ENCODE measurements around the gene ALKBH3. TPM values are rescaled to one million over a fixed set of nuclear protein-coding genes. Genes with fewer than 3 reads are reported as not detected.

Gene ALKBH3
- polyA plus RNA-seq, 1 donor (not counting 4 experiments of a cell fraction or from before 2014, with no cell fraction given) = 42.4 TPM

GRCh38 chr11:43874078-43874477, 6.6 kb upstream of the ALKBH3 start:
- Histone ChIP-seq H2AFZ (ENCODE audit: control insufficient read depth, low read length) (no peak overlapping the region), H3K27ac (ENCODE audit: control insufficient read depth, insufficient read depth, low read length) (no peak overlapping the region), H3K27me3 (ENCODE audit: control insufficient read depth, extremely low read depth, insufficient read depth, low read length) (no peaks in the 10 kb centered on the region), H3K9me3 (ENCODE audit: control insufficient read depth, low read depth, low read length) (no peaks in the 10 kb centered on the region), H3K79me2 (ENCODE audit: control insufficient read depth, insufficient read depth, low read length) (no peaks in the 10 kb centered on the region), H4K20me1 (ENCODE audit: control insufficient read depth, extremely low read depth, insufficient read depth, low read length) (no peaks in the 10 kb centered on the region), H3K4me2 (ENCODE audit: control insufficient read depth, extremely low read depth, insufficient read depth, low read depth, low read length) (no peak overlapping the region), H3K4me3 (ENCODE audit: control insufficient read depth in 2 of 3, extremely low read depth in 1 of 3, insufficient read depth in 2 of 3, low read depth in 1 of 3, low read length in 3 of 3) (no peak overlapping the region), H3K4me1 (ENCODE audit: control insufficient read depth, extremely low read depth, insufficient read depth, low read length) (peaks cover 4% of the 10 kb centered on the region), H3K9ac (ENCODE audit: control insufficient read depth, extremely low read depth, insufficient read depth, low read length) (no peak overlapping the region), H3K36me3 (ENCODE audit: control insufficient read depth in 2 of 2, extremely low read depth in 1 of 2, insufficient read depth in 2 of 2, low read length in 2 of 2) (no peaks in the 10 kb centered on the region), H3K9me1 (ENCODE audit: control insufficient read depth, extremely low read depth, insufficient read depth, low read length) (no peaks in the 10 kb centered on the region)
- FAIRE-seq (no peak), DNase-seq (ENCODE audit: low read depth, low spot score) (no peak)
- TF ChIP-seq CTCF (optimal IDR thresholded peaks at IDR 0.05 in 1 of 3, IDR thresholded peaks at IDR 0.05 in 1 of 3, conservative IDR thresholded peaks at IDR 0.05 in 1 of 3; ENCODE audit: extremely low read depth in 1 of 3, insufficient read depth in 2 of 3, low read length in 3 of 3) (no peak), EZH2 (IDR thresholded peaks at IDR 0.05; ENCODE audit: low read length) (no peak)
- dilution Hi-C loops (cut with MboI; ENCODE audit: extremely low pct_ligation_motif_present, low sequenced_read_pairs) = no loop called here

DNA sequence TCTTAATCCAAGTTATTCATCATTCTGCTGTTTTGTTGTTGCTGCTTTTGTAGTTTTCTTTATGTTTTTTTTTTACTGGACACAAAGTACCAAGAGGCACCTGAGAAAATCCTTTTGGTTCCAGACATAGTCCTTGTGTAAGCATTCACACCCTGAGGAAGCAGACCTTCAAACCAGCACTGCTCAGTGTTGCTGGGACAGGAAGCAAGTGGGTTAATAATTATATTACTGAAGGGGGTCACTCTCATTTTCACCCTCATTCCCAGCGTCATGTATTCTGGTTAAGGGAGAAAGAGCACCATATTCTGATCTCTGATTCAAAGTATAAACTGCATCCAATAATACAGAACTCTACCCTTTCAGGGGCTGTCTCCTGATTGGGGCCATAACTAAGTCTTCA, 5.9 kb upstream of the ALKBH3 start:
- dilution Hi-C loops (cut with MboI; ENCODE audit: extremely low pct_ligation_motif_present, low sequenced_read_pairs) = no loop called here
- Histone ChIP-seq H3K27me3 (ENCODE audit: control insufficient read depth, extremely low read depth, insufficient read depth, low read length) (no peaks in the 10 kb centered on the region), H3K79me2 (ENCODE audit: control insufficient read depth, insufficient read depth, low read length) (no peaks in the 10 kb centered on the region)

More for the DNA sequence above, 5.9 kb upstream of the ALKBH3 start:
- Histone ChIP-seq H3K9me3 (ENCODE audit: control insufficient read depth, low read depth, low read length) (no peaks in the 10 kb centered on the region), H2AFZ (ENCODE audit: control insufficient read depth, low read length) (no peak overlapping the region), H3K36me3 (ENCODE audit: control insufficient read depth in 2 of 2, extremely low read depth in 1 of 2, insufficient read depth in 2 of 2, low read length in 2 of 2) (no peaks in the 10 kb centered on the region), H3K27ac (ENCODE audit: control insufficient read depth, insufficient read depth, low read length) (no peak overlapping the region), H3K9ac (ENCODE audit: control insufficient read depth, extremely low read depth, insufficient read depth, low read length) (no peak overlapping the region), H3K4me2 (ENCODE audit: control insufficient read depth, extremely low read depth, insufficient read depth, low read depth, low read length) (no peak overlapping the region), H3K4me3 (ENCODE audit: control insufficient read depth in 2 of 3, extremely low read depth in 1 of 3, insufficient read depth in 2 of 3, low read depth in 1 of 3, low read length in 3 of 3) (no peak overlapping the region), H4K20me1 (ENCODE audit: control insufficient read depth, extremely low read depth, insufficient read depth, low read length) (no peaks in the 10 kb centered on the region), H3K4me1 (ENCODE audit: control insufficient read depth, extremely low read depth, insufficient read depth, low read length) (no peaks in the 10 kb centered on the region), H3K9me1 (ENCODE audit: control insufficient read depth, extremely low read depth, insufficient read depth, low read length) (no peaks in the 10 kb centered on the region)
- no peak for TF ChIP-seq EZH2 (IDR thresholded peaks at IDR 0.05; ENCODE audit: low read length)
- no peak for TF ChIP-seq CTCF (optimal IDR thresholded peaks at IDR 0.05 in 1 of 3, IDR thresholded peaks at IDR 0.05 in 1 of 3, conservative IDR thresholded peaks at IDR 0.05 in 1 of 3; ENCODE audit: extremely low read depth in 1 of 3, insufficient read depth in 2 of 3, low read length in 3 of 3)
- DNase-seq (ENCODE audit: low read depth, low spot score) (no peak), FAIRE-seq (no peak)
